Breast epithelium (tissue), 4 donors: Measurements from ENCODE around the gene FAT2. TPM values are rescaled to one million over a fixed set of nuclear protein-coding genes. Genes with fewer than 3 reads are reported as not detected.

Experiments used
- DNase-seq, 2 donors: peaks; one replicate each; pipeline ENCODE4 v3.0.0-alpha.2; 2019; ENCODE audit warnings: low spot score in 2 of 2
- H3K27ac ChIP-seq, 2 donors: fragments of 200-600 bp; sonication (generic) in 1 of 2; one replicate each; pipeline ENCODE4 v1.5.1; 2016 to 2019; ENCODE audit warnings: mild to moderate bottlenecking in 1 of 2
- H3K27me3 ChIP-seq, 2 donors: fragments of 200-600 bp; sonication (generic) in 1 of 2; one replicate each; pipeline versions ENCODE4 v1.5.1 to v1.6.0; 2017 to 2019; ENCODE audit warnings: control low read depth in 1 of 2, mild to moderate bottlenecking in 1 of 2
- H3K36me3 ChIP-seq: fragments of 200-600 bp; one replicate; pipeline ENCODE4 v1.5.1; 2019
- H3K4me1 ChIP-seq, 2 donors: fragments of 200-600 bp; sonication (generic); one replicate each; pipeline ENCODE4 v1.5.1; 2016 to 2019; ENCODE audit warnings: control low read depth in 1 of 2
- H3K4me3 ChIP-seq, 3 donors: fragments of 200-600 bp; sonication (generic); 1 replicate in 2 of 3; 2 replicates in 1 of 3; pipeline ENCODE4 v1.5.1; 2016 to 2019; ENCODE audit warnings: mild to moderate bottlenecking in 3 of 3, moderate library complexity in 2 of 3
- H3K9me3 ChIP-seq, 2 donors: fragments of 200-600 bp; sonication (generic) in 1 of 2; one replicate each; pipeline ENCODE4 v1.5.1; 2016 to 2019; ENCODE audit warnings: control low read depth in 1 of 2
- POLR2A ChIP-seq: fragments of 450-650 bp; IDR thresholded peaks from one replicate; pipeline ENCODE4 v1.6.1; 2016; ENCODE audit warnings: antibody characterized with exemption, mild to moderate bottlenecking, moderate library complexity
- POLR2AphosphoS5 ChIP-seq, 3 donors: sonication (generic); formaldehyde crosslinking; IDR thresholded peaks; one replicate each; pipeline ENCODE4 v1.6.1; 2017; ENCODE audit warnings: antibody characterized with exemption in 3 of 3
- intact Hi-C: fragments of 100-400 bp; cut with DNase I; formaldehyde crosslinking; loops from one replicate; pipeline ENCODE4 v1.15.1; 2023; ENCODE audit warnings: low total_unique reads
- total RNA-seq, 3 donors: library from RNA; depleted of rRNA; stranded (reverse); fragments of >200 nt; gene quantifications; one replicate each; pipeline ENCODE4 v1.1.0, GENCODE V29; 2016
- TF ChIP-seq, protein P1 (sequence below), 3 donors: fragments of 450-650 bp; IDR thresholded peaks; one replicate each; pipeline ENCODE4 v1.5.1; 2016 to 2017; ENCODE audit warnings: antibody characterized with exemption in 3 of 3, mild to moderate bottlenecking in 3 of 3, moderate library complexity in 3 of 3

Gene FAT2
- total RNA-seq, 3 donors from 2014 or later = 0.16 to 5.4 (median 3.6) TPM

DNA sequence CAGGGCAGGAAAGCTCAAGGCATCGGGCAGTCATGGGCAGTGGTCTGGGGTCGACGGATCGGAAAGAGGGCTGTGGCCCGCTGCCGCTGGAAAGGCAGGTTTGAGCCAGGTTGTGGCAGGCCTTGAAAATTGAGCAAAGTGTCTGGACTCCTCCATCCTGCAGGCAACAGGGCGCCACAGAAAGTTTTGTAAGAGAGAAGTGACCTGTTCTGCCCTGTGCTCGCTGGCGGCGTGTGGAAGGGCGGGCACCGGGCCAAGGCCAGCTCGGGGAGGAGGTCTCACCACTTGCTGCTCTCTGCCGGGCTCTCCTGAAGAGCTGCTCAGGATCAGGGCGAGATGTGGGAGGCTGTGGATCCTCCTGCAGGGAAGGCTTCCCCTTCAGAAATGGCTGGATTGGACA lies 41.4 kb upstream of the FAT2 start:
- H3K27me3 ChIP-seq = no peaks in the 10 kb centered on the region
- intact Hi-C loops = no loop called here
- TF ChIP-seq POLR2AphosphoS5 (IDR thresholded peaks at IDR 0.05) = no peak
- no peak for TF ChIP-seq POLR2A
- TF ChIP-seq, protein P1, sequence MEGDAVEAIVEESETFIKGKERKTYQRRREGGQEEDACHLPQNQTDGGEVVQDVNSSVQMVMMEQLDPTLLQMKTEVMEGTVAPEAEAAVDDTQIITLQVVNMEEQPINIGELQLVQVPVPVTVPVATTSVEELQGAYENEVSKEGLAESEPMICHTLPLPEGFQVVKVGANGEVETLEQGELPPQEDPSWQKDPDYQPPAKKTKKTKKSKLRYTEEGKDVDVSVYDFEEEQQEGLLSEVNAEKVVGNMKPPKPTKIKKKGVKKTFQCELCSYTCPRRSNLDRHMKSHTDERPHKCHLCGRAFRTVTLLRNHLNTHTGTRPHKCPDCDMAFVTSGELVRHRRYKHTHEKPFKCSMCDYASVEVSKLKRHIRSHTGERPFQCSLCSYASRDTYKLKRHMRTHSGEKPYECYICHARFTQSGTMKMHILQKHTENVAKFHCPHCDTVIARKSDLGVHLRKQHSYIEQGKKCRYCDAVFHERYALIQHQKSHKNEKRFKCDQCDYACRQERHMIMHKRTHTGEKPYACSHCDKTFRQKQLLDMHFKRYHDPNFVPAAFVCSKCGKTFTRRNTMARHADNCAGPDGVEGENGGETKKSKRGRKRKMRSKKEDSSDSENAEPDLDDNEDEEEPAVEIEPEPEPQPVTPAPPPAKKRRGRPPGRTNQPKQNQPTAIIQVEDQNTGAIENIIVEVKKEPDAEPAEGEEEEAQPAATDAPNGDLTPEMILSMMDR (IDR thresholded peaks at IDR 0.05) = no peak
- H3K4me3 ChIP-seq = no peak overlapping the region
- peak in 1 of 2 donors; percentile 47 for DNase-seq
- H3K36me3 ChIP-seq = no peaks in the 10 kb centered on the region
- H3K4me1 ChIP-seq = no peaks in the 10 kb centered on the region
- peak overlapping the region in 1 of 2 donors; percentile 55 for H3K27ac ChIP-seq
- no peaks in the 10 kb centered on the region for H3K9me3 ChIP-seq

DNA sequence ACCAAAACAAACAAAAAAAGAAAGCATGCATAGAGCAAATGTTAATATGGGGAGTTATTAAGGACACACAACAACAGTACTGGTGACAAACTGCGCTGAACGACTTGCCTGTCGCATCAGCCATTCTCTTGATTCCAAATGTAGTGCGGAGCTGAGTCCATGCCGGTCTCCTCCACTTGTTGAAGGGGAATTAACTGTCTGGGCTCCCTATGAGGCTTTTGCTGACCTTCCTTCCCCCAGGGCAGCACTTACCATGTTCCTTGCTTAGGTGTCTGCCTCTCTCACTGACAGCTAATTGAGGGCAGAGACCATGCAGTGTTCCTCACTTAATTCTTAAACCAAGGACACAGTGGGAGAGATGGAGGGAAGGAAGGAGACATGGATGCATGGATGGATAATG lies 40.8 kb upstream of the FAT2 start:
- TF ChIP-seq POLR2AphosphoS5 (IDR thresholded peaks at IDR 0.05) (no peak), POLR2A (no peak)
- TF ChIP-seq, protein P1 (IDR thresholded peaks at IDR 0.05) = no peak
- intact Hi-C loops = no loop called here
- Histone ChIP-seq H3K27me3 (no peaks in the 10 kb centered on the region), H3K36me3 (no peaks in the 10 kb centered on the region), H3K27ac (peak overlapping the region in 1 of 2 donors; percentile 55), H3K4me3 (no peak overlapping the region), H3K4me1 (no peaks in the 10 kb centered on the region), H3K9me3 (no peaks in the 10 kb centered on the region)
- DNase-seq = no peak

DNA sequence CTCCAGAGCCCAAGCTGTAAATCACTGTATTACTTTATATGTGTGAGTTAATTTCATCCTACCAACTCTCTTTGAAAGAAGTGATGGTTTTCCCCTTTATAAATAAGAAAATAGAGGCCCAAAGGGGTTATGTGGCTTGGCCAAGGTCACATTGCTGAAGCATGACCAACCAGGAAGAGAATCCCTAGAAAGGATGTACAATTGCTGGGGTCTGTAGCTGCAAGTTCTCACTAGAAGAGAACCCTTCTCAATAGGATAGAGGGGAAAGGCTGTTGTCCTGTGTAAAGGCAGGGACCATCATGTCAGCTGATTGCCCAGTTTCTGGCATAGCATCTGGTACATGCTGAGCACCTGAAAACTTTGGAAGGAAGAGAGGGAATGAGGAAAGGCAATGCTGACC lies 39.0 kb upstream of the FAT2 start:
- intact Hi-C loops = no loop called here
- no peak for TF ChIP-seq POLR2A
- no peak for TF ChIP-seq POLR2AphosphoS5 (IDR thresholded peaks at IDR 0.05)
- TF ChIP-seq, protein P1 (IDR thresholded peaks at IDR 0.05) = no peak
- Histone ChIP-seq H3K36me3 (no peaks in the 10 kb centered on the region), H3K9me3 (no peaks in the 10 kb centered on the region), H3K4me3 (no peak overlapping the region), H3K27ac (no peak overlapping the region), H3K27me3 (no peaks in the 10 kb centered on the region), H3K4me1 (no peaks in the 10 kb centered on the region)
- no peak for DNase-seq

DNA sequence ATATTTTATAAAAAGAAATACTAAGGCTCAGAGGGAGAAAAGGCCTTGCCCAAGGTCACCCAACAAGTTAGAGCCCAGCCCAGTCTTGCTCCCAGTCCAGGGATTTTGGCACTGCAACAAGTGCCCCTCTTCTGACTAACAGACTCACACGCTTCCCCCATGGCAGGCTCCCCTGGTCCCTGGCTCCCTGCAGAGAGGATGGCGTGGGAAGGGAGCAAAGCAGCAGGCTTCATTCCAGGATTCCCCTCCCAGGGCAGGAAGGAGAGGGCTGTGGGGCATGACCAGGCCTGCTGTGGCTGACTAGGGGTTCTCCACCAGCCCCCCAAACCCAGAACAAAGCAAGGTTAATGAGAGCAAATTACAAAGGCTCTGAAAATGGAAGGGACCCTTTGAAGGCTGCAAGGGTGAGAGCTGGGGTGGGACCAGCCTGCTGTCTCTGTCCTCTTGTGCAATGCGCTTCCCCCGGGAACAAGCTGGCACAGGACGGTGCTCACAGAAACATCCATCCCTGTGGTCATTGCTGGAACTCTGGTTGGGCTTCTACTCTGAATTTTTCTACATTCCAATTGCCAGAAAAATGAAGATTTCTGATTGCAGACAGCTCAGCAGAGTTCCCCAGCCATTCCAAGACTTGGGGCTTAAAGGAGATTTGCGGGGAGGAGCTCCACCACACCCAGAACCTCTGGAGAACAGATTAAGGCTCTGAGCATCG lies 37.1 kb upstream of the FAT2 start:
- intact Hi-C loops = loop anchor here (5.0 kb wide), 1 partner anchor 459 kb away; no protein-coding TSS in a partner anchor
- no peaks in the 10 kb centered on the region for H3K27me3 ChIP-seq
- H3K27ac ChIP-seq = peak overlapping the region; percentile 60 to 66
- TF ChIP-seq, protein P1 (IDR thresholded peaks at IDR 0.05) = no peak
- no peak for TF ChIP-seq POLR2AphosphoS5 (IDR thresholded peaks at IDR 0.05)
- TF ChIP-seq POLR2A = no peak
- H3K36me3 ChIP-seq = no peaks in the 10 kb centered on the region
- H3K9me3 ChIP-seq = no peaks in the 10 kb centered on the region
- H3K4me1 ChIP-seq = no peaks in the 10 kb centered on the region
- peak in 1 of 2 donors; percentile 72 for DNase-seq
- no peak overlapping the region for H3K4me3 ChIP-seq

DNA sequence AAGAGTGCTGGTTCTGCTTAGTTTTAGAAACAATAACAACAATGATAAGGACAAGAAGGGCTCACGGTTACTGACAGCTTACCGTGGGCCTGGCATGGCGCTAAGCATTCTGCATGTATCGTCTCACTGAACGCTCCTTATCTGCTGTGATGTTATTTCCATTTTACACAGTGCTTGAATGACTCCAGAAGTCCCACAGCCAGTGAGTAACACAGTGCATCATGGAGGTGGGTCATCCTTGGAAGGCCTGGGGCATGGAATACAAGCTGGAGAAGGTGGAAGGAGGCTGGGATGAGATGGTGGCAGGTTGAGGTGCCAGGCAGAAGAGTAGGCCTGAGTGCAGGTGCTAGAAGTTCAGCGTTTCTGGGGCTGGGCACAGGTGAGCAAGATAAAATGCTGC lies 36.5 kb upstream of the FAT2 start:
- Histone ChIP-seq H3K4me3 (no peak overlapping the region), H3K4me1 (no peaks in the 10 kb centered on the region), H3K36me3 (no peaks in the 10 kb centered on the region), H3K27me3 (no peaks in the 10 kb centered on the region), H3K27ac (peak overlapping the region; percentile 33 to 52), H3K9me3 (no peaks in the 10 kb centered on the region)
- TF ChIP-seq POLR2AphosphoS5 (IDR thresholded peaks at IDR 0.05) (no peak), POLR2A (no peak)
- TF ChIP-seq, protein P1 (IDR thresholded peaks at IDR 0.05) = no peak
- intact Hi-C loops = loop anchor here (5.0 kb wide), 1 partner anchor 460 kb away; no protein-coding TSS in a partner anchor
- no peak for DNase-seq
